ENCODE data around the gene RIPPLY1.

The RIPPLY1 gene

GRCh38 chrX:106948641-106949040, 45.5 kb upstream of the RIPPLY1 start:
- H3K9me3 ChIP-seq (ENCODE audit: severe bottlenecking), result no peaks in the 10 kb centered on the region
- TF ChIP-seq CTCF (IDR thresholded peaks at IDR 0.05; ENCODE audit: low read depth, low read length), result no peak
- no peak overlapping the region for H3K27ac ChIP-seq
- H3K4me3 ChIP-seq (ENCODE audit: low read depth, low read length), result no peak overlapping the region
- H3K36me3 ChIP-seq, result no peaks in the 10 kb centered on the region
- no peak for DNase-seq
- H3K27me3 ChIP-seq (ENCODE audit: insufficient read depth, low read depth, severe bottlenecking), result peaks cover 3% of the 10 kb centered on the region

- Histone ChIP-seq H3K36me3 (no peaks in the 10 kb centered on the region), H3K9me3 (ENCODE audit: severe bottlenecking) (no peaks in the 10 kb centered on the region), H3K27ac (no peak overlapping the region), H3K4me3 (ENCODE audit: low read depth, low read length) (no peak overlapping the region), H3K27me3 (ENCODE audit: insufficient read depth, low read depth, severe bottlenecking) (peaks cover 3% of the 10 kb centered on the region)
- DNase-seq, result no peak
- no peak for TF ChIP-seq CTCF (IDR thresholded peaks at IDR 0.05; ENCODE audit: low read depth, low read length)
These were observed 43.3 kb upstream of the RIPPLY1 start for GRCh38 chrX:106946464-106946863.

- Histone ChIP-seq H3K9me3 (ENCODE audit: severe bottlenecking) (no peaks in the 10 kb centered on the region), H3K36me3 (no peaks in the 10 kb centered on the region), H3K27ac (no peak overlapping the region), H3K4me3 (ENCODE audit: low read depth, low read length) (no peak overlapping the region), H3K27me3 (ENCODE audit: insufficient read depth, low read depth, severe bottlenecking) (peaks cover 7% of the 10 kb centered on the region)
- no peak for DNase-seq
- no peak for TF ChIP-seq CTCF (IDR thresholded peaks at IDR 0.05; ENCODE audit: low read depth, low read length)
These were observed 36.9 kb upstream of the RIPPLY1 start for GRCh38 chrX:106940068-106940467.

- no peaks in the 10 kb centered on the region for H3K36me3 ChIP-seq
- DNase-seq, result no peak
- peaks cover 7% of the 10 kb centered on the region for H3K27me3 ChIP-seq (ENCODE audit: insufficient read depth, low read depth, severe bottlenecking)
- no peak overlapping the region for H3K4me3 ChIP-seq (ENCODE audit: low read depth, low read length)
- no peaks in the 10 kb centered on the region for H3K9me3 ChIP-seq (ENCODE audit: severe bottlenecking)
- TF ChIP-seq CTCF (IDR thresholded peaks at IDR 0.05; ENCODE audit: low read depth, low read length), result no peak
- H3K27ac ChIP-seq, result no peak overlapping the region
These were observed 36.4 kb upstream of the RIPPLY1 start for GRCh38 chrX:106939566-106939965.

- H3K27me3 ChIP-seq (ENCODE audit: insufficient read depth, low read depth, severe bottlenecking), result peaks cover 6% of the 10 kb centered on the region
- H3K4me3 ChIP-seq (ENCODE audit: low read depth, low read length), result no peak overlapping the region
These were observed 33.1 kb upstream of the RIPPLY1 start for GRCh38 chrX:106936246-106936645.

More at GRCh38 chrX:106936246-106936645, 33.1 kb upstream of the RIPPLY1 start:
- no peak for DNase-seq
- no peak overlapping the region for H3K27ac ChIP-seq
- no peaks in the 10 kb centered on the region for H3K36me3 ChIP-seq
- H3K9me3 ChIP-seq (ENCODE audit: severe bottlenecking), result no peaks in the 10 kb centered on the region
- TF ChIP-seq CTCF (IDR thresholded peaks at IDR 0.05; ENCODE audit: low read depth, low read length), result no peak
